SH-SY5Y (cell line): ENCODE data around the gene ABCA4.

Source experiments
- GATA2 ChIP-seq: IDR thresholded peaks from 2 replicates; pipeline ENCODE4 v1.6.1; 2011; ENCODE audit warnings: mild to moderate bottlenecking, low read depth, low read length
- GATA3 ChIP-seq: IDR thresholded peaks from 2 replicates; pipeline ENCODE4 v1.6.1; 2011; ENCODE audit warnings: low read depth, mild to moderate bottlenecking, low read length, moderate library complexity

DNA sequence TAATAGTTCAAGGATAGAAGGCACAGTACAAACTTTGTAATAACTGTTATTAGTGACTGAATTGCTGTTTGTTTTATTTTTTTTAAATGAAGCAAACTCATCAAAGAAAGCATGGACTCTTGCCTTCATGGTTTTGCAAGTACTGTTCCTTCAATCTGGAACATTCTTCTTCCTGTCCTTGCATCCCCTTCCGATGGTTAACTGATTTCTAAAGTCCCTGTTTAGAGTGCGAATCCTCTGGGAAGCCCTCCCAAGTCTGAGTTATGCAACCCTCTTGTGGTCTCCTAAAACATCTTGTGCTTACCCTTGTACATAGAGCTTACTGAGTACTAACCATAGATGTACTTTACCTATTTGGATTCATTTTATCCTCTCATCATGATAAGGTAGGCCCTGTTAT lies 159.5 kb downstream of the ABCA4 start:
- TF ChIP-seq GATA2 (no peak), GATA3 (no peak)
